ENCODE results near the gene EFHD1.

DNA sequence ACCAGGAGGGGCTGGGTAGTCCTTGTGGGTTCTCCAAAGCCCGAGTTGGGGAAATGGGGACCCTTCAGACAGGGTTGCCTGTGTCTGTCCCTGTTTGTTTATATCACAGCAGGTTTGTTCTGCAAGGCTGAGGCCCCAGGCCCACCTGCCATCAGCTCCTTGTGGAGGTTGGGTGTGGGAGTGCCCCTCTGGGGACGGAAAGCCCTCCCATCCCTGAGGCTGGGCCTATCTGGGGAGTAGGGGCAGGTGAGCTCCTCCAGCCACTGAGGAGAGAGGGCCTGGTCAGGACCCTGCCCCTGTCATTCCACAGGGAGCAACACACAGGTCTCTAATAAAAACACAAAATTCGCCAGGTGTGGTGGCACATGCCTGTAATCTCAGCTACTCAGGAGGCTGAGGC lies 23.3 kb upstream of the EFHD1 start:
- TF ChIP-seq ARNT (IDR thresholded peaks at IDR 0.05) = no peak
- no peak for TF ChIP-seq BHLHE40 (IDR thresholded peaks at IDR 0.05; ENCODE audit: borderline replicate concordance)
- no peak for TF ChIP-seq FOXK2 (IDR thresholded peaks at IDR 0.05)
- TF ChIP-seq SP1 (IDR thresholded peaks at IDR 0.05) = no peak
- TF ChIP-seq, protein P1, sequence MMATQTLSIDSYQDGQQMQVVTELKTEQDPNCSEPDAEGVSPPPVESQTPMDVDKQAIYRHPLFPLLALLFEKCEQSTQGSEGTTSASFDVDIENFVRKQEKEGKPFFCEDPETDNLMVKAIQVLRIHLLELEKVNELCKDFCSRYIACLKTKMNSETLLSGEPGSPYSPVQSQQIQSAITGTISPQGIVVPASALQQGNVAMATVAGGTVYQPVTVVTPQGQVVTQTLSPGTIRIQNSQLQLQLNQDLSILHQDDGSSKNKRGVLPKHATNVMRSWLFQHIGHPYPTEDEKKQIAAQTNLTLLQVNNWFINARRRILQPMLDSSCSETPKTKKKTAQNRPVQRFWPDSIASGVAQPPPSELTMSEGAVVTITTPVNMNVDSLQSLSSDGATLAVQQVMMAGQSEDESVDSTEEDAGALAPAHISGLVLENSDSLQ (IDR thresholded peaks at IDR 0.05) = no peak
- TF ChIP-seq SUZ12 (IDR thresholded peaks at IDR 0.05) = no peak
- no peak for TF ChIP-seq FOXM1 (IDR thresholded peaks at IDR 0.05; ENCODE audit: borderline replicate concordance)
- no peak for TF ChIP-seq FOXA1 (IDR thresholded peaks at IDR 0.05)
